Parathyroid adenoma (tissue), 2 donors: ENCODE measurements around the gene WDPCP.

Experiments
- H2AFZ ChIP-seq: fragments of 300-600 bp; sonication (generic); one replicate; pipeline ENCODE4 v1.7.0; 2017; ENCODE audit warnings: antibody characterized with exemption, mild to moderate bottlenecking
- H3K27ac ChIP-seq: fragments of 300-600 bp; sonication (generic); one replicate; pipeline ENCODE4 v1.7.0; 2017
- H3K27me3 ChIP-seq: fragments of 300-600 bp; sonication (generic); one replicate; pipeline ENCODE4 v1.7.0; 2017; ENCODE audit warnings: low read length; ENCODE audit not compliant: control insufficient read depth, insufficient read depth
- H3K36me3 ChIP-seq: fragments of 300-600 bp; sonication (generic); one replicate; pipeline ENCODE4 v1.7.0; 2017; ENCODE audit warnings: low read length; ENCODE audit not compliant: control insufficient read depth, insufficient read depth
- H3K4me1 ChIP-seq: fragments of 300-600 bp; sonication (generic); one replicate; pipeline ENCODE4 v1.7.0; 2017; ENCODE audit warnings: control low read depth
- H3K4me2 ChIP-seq: fragments of 300-600 bp; sonication (generic); one replicate; pipeline ENCODE4 v1.7.0; 2017; ENCODE audit warnings: low read length
- H3K4me3 ChIP-seq: fragments of 300-600 bp; sonication (generic); one replicate; pipeline ENCODE4 v1.7.0; 2017; ENCODE audit warnings: low read depth, low read length
- H3K79me2 ChIP-seq: fragments of 300-600 bp; sonication (generic); one replicate; pipeline ENCODE4 v1.7.0; 2017; ENCODE audit warnings: control low read depth
- H3K9ac ChIP-seq: fragments of 300-600 bp; sonication (generic); one replicate; pipeline ENCODE4 v1.7.0; 2017; ENCODE audit warnings: mild to moderate bottlenecking
- H3K9me3 ChIP-seq: fragments of 300-600 bp; sonication (generic); one replicate; pipeline ENCODE4 v1.7.0; 2017; ENCODE audit warnings: low read length; ENCODE audit not compliant: control insufficient read depth
- CTCF ChIP-seq: fragments of 300-600 bp; sonication (generic); IDR thresholded peaks from one replicate; pipeline ENCODE4 v1.7.0; 2017; ENCODE audit warnings: antibody characterized with exemption, mild to moderate bottlenecking
- donor health status: primary hyperparathyroidism.

Gene WDPCP

GRCh38 chr2:63544017-63544627, 44.2 kb downstream of the WDPCP start:
- peak; percentile 44 for TF ChIP-seq CTCF
- Histone ChIP-seq H3K36me3 (no peaks in the 10 kb centered on the region), H3K27me3 (no peaks in the 10 kb centered on the region), H3K4me2 (no peak overlapping the region), H2AFZ (no peak overlapping the region), H3K4me3 (no peak overlapping the region), H3K4me1 (no peaks in the 10 kb centered on the region), H3K27ac (no peak overlapping the region), H3K79me2 (peaks cover 2% of the 10 kb centered on the region), H3K9ac (no peak overlapping the region), H3K9me3 (no peaks in the 10 kb centered on the region)

- Histone ChIP-seq H3K27ac (no peak overlapping the region), H3K4me3 (no peak overlapping the region), H2AFZ (no peak overlapping the region), H3K9me3 (no peaks in the 10 kb centered on the region), H3K36me3 (no peaks in the 10 kb centered on the region), H3K79me2 (peaks cover 2% of the 10 kb centered on the region), H3K9ac (no peak overlapping the region), H3K27me3 (no peaks in the 10 kb centered on the region), H3K4me2 (no peak overlapping the region), H3K4me1 (no peaks in the 10 kb centered on the region)
- TF ChIP-seq CTCF = no peak
Measured at GRCh38 chr2:63539416-63540162, 48.7 kb downstream of the WDPCP start.

- peaks cover 4% of the 10 kb centered on the region for H3K79me2 ChIP-seq
- no peak overlapping the region for H3K9ac ChIP-seq
- H3K4me1 ChIP-seq = no peaks in the 10 kb centered on the region
- TF ChIP-seq CTCF = no peak
- no peak overlapping the region for H3K27ac ChIP-seq
- no peaks in the 10 kb centered on the region for H3K36me3 ChIP-seq
- H3K27me3 ChIP-seq = no peaks in the 10 kb centered on the region
- H3K4me3 ChIP-seq = no peak overlapping the region
- H3K9me3 ChIP-seq = no peaks in the 10 kb centered on the region
- H2AFZ ChIP-seq = no peak overlapping the region
- H3K4me2 ChIP-seq = no peak overlapping the region
Measured at GRCh38 chr2:63538390-63538789, 49.9 kb downstream of the WDPCP start.

GRCh38 chr2:63537306-63537705, 51.0 kb downstream of the WDPCP start:
- H3K27me3 ChIP-seq = no peaks in the 10 kb centered on the region
- no peak overlapping the region for H3K9ac ChIP-seq
- no peaks in the 10 kb centered on the region for H3K4me1 ChIP-seq
- no peak for TF ChIP-seq CTCF
- peaks cover 4% of the 10 kb centered on the region for H3K79me2 ChIP-seq
- H3K27ac ChIP-seq = no peak overlapping the region
- no peaks in the 10 kb centered on the region for H3K9me3 ChIP-seq
- H3K4me3 ChIP-seq = no peak overlapping the region
- H2AFZ ChIP-seq = no peak overlapping the region
- no peak overlapping the region for H3K4me2 ChIP-seq
- H3K36me3 ChIP-seq = no peaks in the 10 kb centered on the region
